Upper lobe of left lung (tissue), 6 donors: Measurements from ENCODE around the gene FNDC3A. TPM values are rescaled to one million over a fixed set of nuclear protein-coding genes. Genes with fewer than 3 reads are reported as not detected.

Experiments
- ATAC-seq, 2 donors: fragments of 200-7000 bp; cut with Tn5 transposase; one replicate each; pipeline ENCODE4 v1.9.1; 2022; ENCODE audit warnings: mild to moderate bottlenecking in 2 of 2, moderate library complexity in 2 of 2; ENCODE audit not compliant: low FRiP score in 2 of 2
- DNase-seq, 2 donors: peaks; one replicate each; pipeline ENCODE4 v3.0.0-alpha.2; 2019 to 2020
- H3K27ac ChIP-seq, 4 donors: fragments of 200-600 bp; sonication (generic); one replicate each; pipeline ENCODE4 v1.5.1; 2016 to 2019
- H3K27me3 ChIP-seq, 4 donors: fragments of 200-600 bp; sonication (generic); one replicate each; pipeline ENCODE4 v1.5.1; 2017 to 2019
- H3K36me3 ChIP-seq, 4 donors: fragments of 200-600 bp; sonication (generic); one replicate each; pipeline ENCODE4 v1.5.1; 2016 to 2019
- H3K4me1 ChIP-seq, 4 donors: fragments of 200-600 bp; sonication (generic); one replicate each; pipeline ENCODE4 v1.5.1; 2018 to 2019
- H3K4me3 ChIP-seq, 4 donors: fragments of 200-600 bp; sonication (generic); one replicate each; pipeline ENCODE4 v1.5.1; 2017 to 2019; ENCODE audit warnings: mild to moderate bottlenecking in 2 of 4, moderate library complexity in 1 of 4
- H3K9me3 ChIP-seq, 4 donors: fragments of 200-600 bp; sonication (generic); one replicate each; pipeline ENCODE4 v1.5.1; 2018 to 2019
- CTCF ChIP-seq, 6 experiments: fragments of 450-650 bp in 4 of 6; fragments of 200-600 bp in 2 of 6; sonication (generic) in 2 of 6; IDR thresholded peaks; one replicate each; pipeline ENCODE4 v1.5.1; 2016 to 2019; ENCODE audit warnings: antibody characterized with exemption in 6 of 6
- EP300 ChIP-seq, 4 donors: sonication (generic); formaldehyde crosslinking; IDR thresholded peaks; one replicate each; pipeline ENCODE4 v1.5.1; 2017; ENCODE audit warnings: antibody characterized with exemption in 4 of 4, control low read depth in 2 of 4
- POLR2A ChIP-seq, 4 donors: fragments of 450-650 bp; IDR thresholded peaks; one replicate each; pipeline ENCODE4 v1.5.1; 2016 to 2017; ENCODE audit warnings: antibody characterized with exemption in 4 of 4, mild to moderate bottlenecking in 2 of 4
- POLR2AphosphoS5 ChIP-seq, 2 donors: sonication (generic); formaldehyde crosslinking; IDR thresholded peaks; one replicate each; pipeline ENCODE4 v1.5.1; 2017; ENCODE audit warnings: antibody characterized with exemption in 2 of 2
- WGBS, 2 donors: methylation state at CpG; one replicate each; pipeline ENCODE4 v1.1.5; 2017 to 2018; 5-methylcytosine and 5-hydroxymethylcytosine counted together
- total RNA-seq, 6 donors: library from RNA; depleted of rRNA in 4 of 6; stranded (reverse); fragments of >200 nt in 4 of 6; gene quantifications; one replicate each; pipeline versions ENCODE4 v1.1.0 to v1.2.1, GENCODE V29; 2016 to 2021
- donor health status: DM: no; HTN: no; CAD: no; lungs with moderate emphysema.
- donor health status: DM: no; HTN: yes; CAD: no; lungs with severe emphysema.

Gene FNDC3A
- total RNA-seq, 6 donors from 2014 or later, result 22.9 to 62.3 (median 44.6) TPM

- Histone ChIP-seq H3K4me3 (no peak overlapping the region), H3K27ac (no peak overlapping the region), H3K27me3 (no peaks in the 10 kb centered on the region), H3K4me1 (no peaks in the 10 kb centered on the region), H3K36me3 (peaks cover 0 to 2% (median 0%) of the 10 kb centered on the region in 4 donors), H3K9me3 (no peaks in the 10 kb centered on the region)
- 52 to 54% methylated on average over 2 of the region's 2 CpGs for WGBS, 2 donors
- no peak for DNase-seq
- TF ChIP-seq POLR2AphosphoS5 (IDR thresholded peaks at IDR 0.05) (no peak), POLR2A (IDR thresholded peaks at IDR 0.05) (no peak), EP300 (IDR thresholded peaks at IDR 0.05) (no peak), CTCF (IDR thresholded peaks at IDR 0.05) (no peak)
- ATAC-seq, result no peak
Observed at GRCh38 chr13:49046002-49046401, 70.3 kb downstream of the FNDC3A start.

- Histone ChIP-seq H3K27me3 (no peaks in the 10 kb centered on the region), H3K9me3 (no peaks in the 10 kb centered on the region), H3K36me3 (peaks cover 0 to 2% (median 0%) of the 10 kb centered on the region in 4 donors), H3K4me3 (no peak overlapping the region), H3K4me1 (no peaks in the 10 kb centered on the region), H3K27ac (no peak overlapping the region)
- TF ChIP-seq POLR2AphosphoS5 (IDR thresholded peaks at IDR 0.05) (no peak), EP300 (IDR thresholded peaks at IDR 0.05) (no peak), CTCF (IDR thresholded peaks at IDR 0.05) (no peak), POLR2A (IDR thresholded peaks at IDR 0.05) (no peak)
- ATAC-seq, result no peak
- DNase-seq, result no peak
- WGBS, 2 donors, result 89 to 93% methylated on average over 2 of the region's 2 CpGs
Observed at GRCh38 chr13:49046519-49046918, 70.8 kb downstream of the FNDC3A start.

- no peak overlapping the region for H3K27ac ChIP-seq
- no peak overlapping the region for H3K4me3 ChIP-seq
- H3K27me3 ChIP-seq, result no peaks in the 10 kb centered on the region
- ATAC-seq, result no peak
- DNase-seq, result no peak
- no peak for TF ChIP-seq POLR2AphosphoS5 (IDR thresholded peaks at IDR 0.05)
- no peak for TF ChIP-seq POLR2A (IDR thresholded peaks at IDR 0.05)
- no peak for TF ChIP-seq EP300 (IDR thresholded peaks at IDR 0.05)
- TF ChIP-seq CTCF (IDR thresholded peaks at IDR 0.05), result no peak
- H3K4me1 ChIP-seq, result no peaks in the 10 kb centered on the region
- 90 to 96% methylated on average over 5 to 6 of the region's 6 CpGs for WGBS, 2 donors
- no peaks in the 10 kb centered on the region for H3K9me3 ChIP-seq
- H3K36me3 ChIP-seq, result no peaks in the 10 kb centered on the region
Observed at GRCh38 chr13:49052813-49053212, 77.1 kb downstream of the FNDC3A start.

- Histone ChIP-seq H3K36me3 (no peaks in the 10 kb centered on the region), H3K4me3 (no peak overlapping the region), H3K9me3 (no peaks in the 10 kb centered on the region), H3K4me1 (no peaks in the 10 kb centered on the region), H3K27ac (no peak overlapping the region), H3K27me3 (no peaks in the 10 kb centered on the region)
- WGBS, 2 donors, result 100% methylated on average over 1 of the region's 1 CpG
- TF ChIP-seq EP300 (IDR thresholded peaks at IDR 0.05) (no peak), CTCF (IDR thresholded peaks at IDR 0.05) (no peak), POLR2AphosphoS5 (IDR thresholded peaks at IDR 0.05) (no peak), POLR2A (IDR thresholded peaks at IDR 0.05) (no peak)
- DNase-seq (no peak), ATAC-seq (no peak)
Observed at GRCh38 chr13:49053215-49053614, 77.5 kb downstream of the FNDC3A start.

GRCh38 chr13:49053906-49054305 lies 78.2 kb downstream of the FNDC3A start:
- H3K4me1 ChIP-seq, result no peaks in the 10 kb centered on the region
- no peaks in the 10 kb centered on the region for H3K9me3 ChIP-seq
- no peak for DNase-seq
- H3K36me3 ChIP-seq, result no peaks in the 10 kb centered on the region
- no peak overlapping the region for H3K27ac ChIP-seq
- H3K4me3 ChIP-seq, result no peak overlapping the region
- TF ChIP-seq POLR2A (IDR thresholded peaks at IDR 0.05), result no peak
- no peak for TF ChIP-seq POLR2AphosphoS5 (IDR thresholded peaks at IDR 0.05)
- WGBS, 2 donors, result 87% methylated on average over 1 of the region's 1 CpG
- ATAC-seq, result no peak
- H3K27me3 ChIP-seq, result no peaks in the 10 kb centered on the region
